ENCODE results near the gene EYS. TPM values are rescaled to one million over a fixed set of nuclear protein-coding genes. Genes with fewer than 3 reads are reported as not detected.

EYS gene
- total RNA-seq, 2 experiments from 2014 or later = not detected

GRCh38 chr6:64996301-64996700 lies 710.7 kb downstream of the EYS start:
- ChIA-PET POLR2A (no interaction called here), CTCF (no interaction called here)
- Histone ChIP-seq H3K4me1 (ENCODE audit: insufficient read depth, low read length) (no peaks in the 10 kb centered on the region), H3K9me3 (ENCODE audit: control insufficient read depth in 1 of 2, insufficient read depth in 1 of 2, low read length in 2 of 2) (peaks cover 0 to 13% of the 10 kb centered on the region in 2 experiments), H3K27me3 (ENCODE audit: control insufficient read depth in 1 of 2, insufficient read depth in 2 of 2, low read length in 2 of 2) (no peaks in the 10 kb centered on the region), H3K36me3 (ENCODE audit: insufficient read depth, low read length) (no peaks in the 10 kb centered on the region), H3K4me3 (ENCODE audit: low read length) (no peak overlapping the region), H3K27ac (ENCODE audit: low read depth in 1 of 2, low read length in 2 of 2) (no peak overlapping the region)
- Mint-ChIP-seq H3K4me1 (ENCODE audit: low read depth) (no peaks in the 10 kb centered on the region), H3K4me3 (no peak overlapping the region), H3K36me3 (ENCODE audit: low read depth) (no peaks in the 10 kb centered on the region), H3K27ac (no peak overlapping the region), H3K9me3 (peaks cover 2% of the 10 kb centered on the region), H3K27me3 (no peaks in the 10 kb centered on the region)
- DNase-seq (no peak), ATAC-seq (ENCODE audit: poor library complexity) (no peak)
- TF ChIP-seq CTCF (IDR thresholded peaks at IDR 0.05) = no peak
- intact Hi-C loops (cut with DNase I, micrococcal nuclease) = no loop called here

- H3K4me3 Mint-ChIP-seq = no peak overlapping the region
- intact Hi-C loops (cut with DNase I, micrococcal nuclease) = no loop called here
- Histone ChIP-seq H3K9me3 (ENCODE audit: control insufficient read depth in 1 of 2, insufficient read depth in 1 of 2, low read length in 2 of 2) (no peaks in the 10 kb centered on the region), H3K4me1 (ENCODE audit: insufficient read depth, low read length) (no peaks in the 10 kb centered on the region), H3K36me3 (ENCODE audit: insufficient read depth, low read length) (no peaks in the 10 kb centered on the region), H3K27ac (ENCODE audit: low read depth in 1 of 2, low read length in 2 of 2) (no peak overlapping the region), H3K4me3 (ENCODE audit: low read length) (no peak overlapping the region), H3K27me3 (ENCODE audit: control insufficient read depth in 1 of 2, insufficient read depth in 2 of 2, low read length in 2 of 2) (no peaks in the 10 kb centered on the region)
- H3K27me3 Mint-ChIP-seq = no peaks in the 10 kb centered on the region
- H3K4me1 Mint-ChIP-seq (ENCODE audit: low read depth) = no peaks in the 10 kb centered on the region
- TF ChIP-seq CTCF (IDR thresholded peaks at IDR 0.05) = no peak
- H3K9me3 Mint-ChIP-seq = no peaks in the 10 kb centered on the region
- DNase-seq (no peak), ATAC-seq (ENCODE audit: poor library complexity) (no peak)
- H3K36me3 Mint-ChIP-seq (ENCODE audit: low read depth) = no peaks in the 10 kb centered on the region
- H3K27ac Mint-ChIP-seq = no peak overlapping the region
- POLR2A ChIA-PET = no interaction called here
- CTCF ChIA-PET = no interaction called here
Observed at GRCh38 chr6:64990652-64991304, 716.2 kb downstream of the EYS start.

GRCh38 chr6:64988148-64988547 lies 718.9 kb downstream of the EYS start:
- no peak for TF ChIP-seq CTCF (IDR thresholded peaks at IDR 0.05)
- ChIA-PET POLR2A (no interaction called here), CTCF (interaction anchor here (1.0 kb wide), 1 partner anchor 11 kb away, joined by 3 read pairs; no protein-coding TSS in a partner anchor)
- peaks cover 5% of the 10 kb centered on the region for H3K9me3 Mint-ChIP-seq
- no peaks in the 10 kb centered on the region for H3K4me1 Mint-ChIP-seq (ENCODE audit: low read depth)
- H3K4me3 ChIP-seq (ENCODE audit: low read length) = no peak overlapping the region
- no peaks in the 10 kb centered on the region for H3K27me3 ChIP-seq (ENCODE audit: control insufficient read depth in 1 of 2, insufficient read depth in 2 of 2, low read length in 2 of 2)
- no peak for DNase-seq
- no peak overlapping the region for H3K4me3 Mint-ChIP-seq
- no peaks in the 10 kb centered on the region for H3K36me3 Mint-ChIP-seq (ENCODE audit: low read depth)
- no peak overlapping the region for H3K27ac ChIP-seq (ENCODE audit: low read depth in 1 of 2, low read length in 2 of 2)
- intact Hi-C loops (cut with DNase I, micrococcal nuclease) = no loop called here
- H3K9me3 ChIP-seq (ENCODE audit: control insufficient read depth in 1 of 2, insufficient read depth in 1 of 2, low read length in 2 of 2) = no peaks in the 10 kb centered on the region
- no peak overlapping the region for H3K27ac Mint-ChIP-seq
- H3K36me3 ChIP-seq (ENCODE audit: insufficient read depth, low read length) = no peaks in the 10 kb centered on the region
- H3K4me1 ChIP-seq (ENCODE audit: insufficient read depth, low read length) = no peaks in the 10 kb centered on the region
- ATAC-seq (ENCODE audit: poor library complexity) = no peak
- no peaks in the 10 kb centered on the region for H3K27me3 Mint-ChIP-seq
